CD8-positive, alpha-beta memory T cell (primary cell): Measurements from ENCODE around the gene ACOT2. TPM values are rescaled to one million over a fixed set of nuclear protein-coding genes. Genes with fewer than 3 reads are reported as not detected.
"Not testable (repeated sequence)": the region's sequence is repeated elsewhere in the genome, so short reads cannot be mapped to it uniquely, and the experiment has no call there.

ENCODE experiments used
- CTCF ChIA-PET: fragments of 350-600 bp; sonication (Branson Sonifier 250); formaldehyde crosslinking; loops from one replicate; lab custom pipeline; 2021; ENCODE audit warnings: antibody characterized with exemption; lab: Charles Lee
- POLR2A ChIA-PET: fragments of 350-600 bp; sonication (Branson Sonifier 250); formaldehyde crosslinking; loops from one replicate; lab custom pipeline; 2021; ENCODE audit warnings: antibody characterized with exemption; lab: Charles Lee
- DNase-seq, 5 donors: peaks; one replicate each; pipeline versions ENCODE4 v3.0.0 to v3.0.0-alpha.2; 2020 to 2022; ENCODE audit warnings: mixed read lengths in 1 of 5
- H3K27ac ChIP-seq: one replicate; pipeline ENCODE4 v1.7.0; 2013; ENCODE audit warnings: low read depth, mild to moderate bottlenecking, low read length, moderate library complexity
- H3K27me3 ChIP-seq: 2 replicates; pipeline ENCODE4 v1.7.0; 2013; ENCODE audit warnings: low read length, mild to moderate bottlenecking; ENCODE audit not compliant: insufficient read depth, poor library complexity, severe bottlenecking
- H3K36me3 ChIP-seq: 2 replicates; pipeline ENCODE4 v1.7.0; 2013; ENCODE audit warnings: mild to moderate bottlenecking, low read length, moderate library complexity; ENCODE audit not compliant: insufficient read depth
- H3K4me1 ChIP-seq: 2 replicates; pipeline ENCODE4 v1.7.0; 2013; ENCODE audit warnings: mild to moderate bottlenecking, low read length, moderate library complexity; ENCODE audit not compliant: insufficient read depth
- H3K4me3 ChIP-seq: 2 replicates; pipeline ENCODE4 v1.7.0; 2013; ENCODE audit warnings: mild to moderate bottlenecking, low read length
- H3K9me3 ChIP-seq: 2 replicates; pipeline ENCODE4 v1.7.0; 2013; ENCODE audit warnings: mild to moderate bottlenecking, low read length
- H3K27ac Mint-ChIP-seq, 8 donors: one replicate each; pipeline ENCODE4 v1.8.0; 2020 to 2021; ENCODE audit warnings: mixed read lengths in 8 of 8, mild to moderate bottlenecking in 6 of 8, inconsistent platforms in 3 of 8, moderate library complexity in 3 of 8
- H3K27me3 Mint-ChIP-seq, 2 donors: one replicate each; pipeline ENCODE4 v1.8.0; 2020 to 2021; ENCODE audit warnings: mixed read lengths in 2 of 2, mild to moderate bottlenecking in 1 of 2, moderate library complexity in 1 of 2
- H3K36me3 Mint-ChIP-seq, 3 donors: one replicate each; pipeline ENCODE4 v1.8.0; 2020 to 2021; ENCODE audit warnings: mixed read lengths in 3 of 3, inconsistent platforms in 1 of 3, mild to moderate bottlenecking in 1 of 3
- H3K4me1 Mint-ChIP-seq, 3 donors: one replicate each; pipeline ENCODE4 v1.8.0; 2020 to 2021; ENCODE audit warnings: mixed read lengths in 3 of 3, inconsistent platforms in 1 of 3, mild to moderate bottlenecking in 1 of 3
- H3K4me3 Mint-ChIP-seq, 7 donors: one replicate each; pipeline ENCODE4 v1.8.0; 2020 to 2021; ENCODE audit warnings: mixed read lengths in 7 of 7, mild to moderate bottlenecking in 6 of 7, moderate library complexity in 4 of 7, inconsistent platforms in 2 of 7
- H3K9me3 Mint-ChIP-seq, 5 donors: one replicate each; pipeline ENCODE4 v1.8.0; 2020 to 2022; ENCODE audit warnings: mixed read lengths in 5 of 5, mild to moderate bottlenecking in 3 of 5, moderate library complexity in 2 of 5, inconsistent platforms in 1 of 5
- polyA plus RNA-seq: library from polyadenylated mRNA; unstranded; fragments of 300-500 nt; fragmentation: Illumina TruSeq; gene quantifications from one replicate; pipeline ENCODE4 v1.2.3, GENCODE V29; 2021
- total RNA-seq, 2 experiments: library from RNA; stranded (reverse); gene quantifications; one replicate each; pipeline ENCODE4 v1.2.3, GENCODE V29; 2021

Gene ACOT2
- total and polyA plus RNA-seq, 3 experiments from 2014 or later = 16.2 to 22.4 (median 16.4) TPM

DNA sequence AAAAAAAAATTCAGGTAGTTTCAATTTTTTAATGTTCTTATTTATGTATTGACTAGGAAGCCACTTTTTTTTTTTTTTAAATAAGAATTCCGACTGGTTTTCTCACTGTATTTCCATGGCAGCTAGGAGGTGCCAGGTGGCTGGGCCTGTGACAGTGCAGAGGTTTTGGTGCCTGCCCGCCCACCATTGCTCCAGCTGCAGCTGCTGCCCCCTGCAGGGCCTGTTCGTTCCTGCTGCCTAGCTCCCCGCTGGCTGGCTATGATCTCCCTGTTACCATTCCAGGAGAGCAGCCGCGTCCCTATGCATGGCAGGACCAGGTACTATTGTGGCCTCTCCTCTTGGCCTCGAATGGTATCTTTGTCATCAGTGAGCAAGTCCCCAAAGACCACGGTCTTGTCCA lies 1.9 kb downstream of the ACOT2 start:
- Mint-ChIP-seq H3K4me1 (peaks cover 34 to 43% (median 37%) of the 10 kb centered on the region in 3 donors), H3K36me3 (peaks cover 4 to 31% (median 6%) of the 10 kb centered on the region in 3 donors), H3K4me3 (peak overlapping the region; percentile 17 to 99 (median 90)), H3K27ac (peak overlapping the region in 7 of 8 donors; percentile 8 to 99 (median 32))
- ChIA-PET CTCF (interaction anchor here (0.7 to 5.4 kb wide), 13 partner anchors 9 to 276 kb away, joined by 3 to 44 read pairs (median 8); partner anchors contain the start of genes ACOT4, ACOT6, NUMB and RIOX1), POLR2A (interaction anchor here (0.6 to 2.8 kb wide), 8 partner anchors 25 to 513 kb away, joined by 3 to 46 read pairs (median 8); partner anchors contain the start of genes ACOT6 and RBM25)
- not testable (repeated sequence) for H3K9me3 ChIP-seq, H3K27ac ChIP-seq, H3K27me3 ChIP-seq, H3K4me3 ChIP-seq, H3K9me3 Mint-ChIP-seq, H3K27me3 Mint-ChIP-seq, H3K36me3 ChIP-seq
- peak; percentile 33 to 75 (median 60) for DNase-seq
- H3K4me1 ChIP-seq = peaks cover 23% of the 10 kb centered on the region

DNA sequence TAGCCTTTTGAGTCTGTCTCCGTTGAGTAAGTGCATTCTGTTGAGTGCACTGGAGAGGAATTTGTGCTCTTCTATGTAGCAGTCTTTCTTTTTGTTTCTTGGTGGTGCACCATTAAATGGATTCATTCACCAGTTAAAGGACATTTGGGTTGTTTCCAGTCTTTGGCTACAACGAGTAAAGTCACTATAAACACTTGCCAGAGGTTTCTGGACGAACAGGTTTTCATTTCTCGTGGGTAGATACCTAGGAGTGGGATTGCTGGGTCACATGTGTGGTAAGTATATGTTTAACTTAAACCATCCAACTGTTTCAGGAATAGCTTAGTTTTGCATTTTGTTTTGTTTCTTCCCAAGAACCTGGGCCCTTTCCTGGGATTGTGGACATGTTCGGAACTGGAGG lies 4.0 kb downstream of the ACOT2 start:
- H3K4me3 Mint-ChIP-seq, H3K4me3 ChIP-seq, H3K27ac ChIP-seq, POLR2A ChIA-PET, H3K4me1 ChIP-seq, H3K9me3 ChIP-seq, DNase-seq, H3K27ac Mint-ChIP-seq, H3K9me3 Mint-ChIP-seq, H3K36me3 ChIP-seq, H3K27me3 Mint-ChIP-seq, H3K27me3 ChIP-seq: not testable (repeated sequence)
- peaks cover 4 to 36% (median 4%) of the 10 kb centered on the region in 3 donors for H3K36me3 Mint-ChIP-seq
- H3K4me1 Mint-ChIP-seq = peaks cover 21 to 26% (median 22%) of the 10 kb centered on the region in 3 donors
- CTCF ChIA-PET = interaction anchor here (0.7 kb wide), 1 partner anchor 34 kb away, joined by 3 read pairs; no protein-coding TSS in a partner anchor

DNA sequence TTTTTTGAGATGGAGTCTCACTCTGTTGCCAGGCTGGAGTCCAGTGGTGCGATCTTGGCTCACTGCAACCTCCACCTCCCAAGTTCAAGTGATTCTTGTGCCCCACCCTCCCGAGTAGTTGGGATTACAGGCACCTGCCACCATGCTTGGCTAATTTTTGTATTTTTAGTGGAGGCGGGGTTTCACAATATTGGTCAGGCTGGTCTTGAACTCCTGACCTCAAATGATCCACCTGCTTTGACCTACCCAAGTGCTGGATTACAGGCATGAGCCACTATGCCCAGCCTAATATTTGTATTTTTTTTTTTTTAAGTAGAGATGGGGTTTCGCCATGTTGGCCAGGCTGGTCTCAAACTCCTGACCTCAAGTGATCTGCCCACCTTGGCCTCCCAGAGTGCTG lies 4.7 kb downstream of the ACOT2 start:
- H3K9me3 ChIP-seq, H3K4me1 ChIP-seq, H3K4me3 Mint-ChIP-seq, H3K4me3 ChIP-seq, DNase-seq, H3K36me3 ChIP-seq, POLR2A ChIA-PET, H3K27ac ChIP-seq, H3K27ac Mint-ChIP-seq, H3K27me3 ChIP-seq, H3K9me3 Mint-ChIP-seq, H3K27me3 Mint-ChIP-seq: not testable (repeated sequence)
- Mint-ChIP-seq H3K4me1 (peaks cover 14 to 19% (median 15%) of the 10 kb centered on the region in 3 donors), H3K36me3 (peaks cover 4 to 41% (median 4%) of the 10 kb centered on the region in 3 donors)
- CTCF ChIA-PET = interaction anchor here (0.7 kb wide), 1 partner anchor 35 kb away, joined by 3 read pairs; no protein-coding TSS in a partner anchor

DNA sequence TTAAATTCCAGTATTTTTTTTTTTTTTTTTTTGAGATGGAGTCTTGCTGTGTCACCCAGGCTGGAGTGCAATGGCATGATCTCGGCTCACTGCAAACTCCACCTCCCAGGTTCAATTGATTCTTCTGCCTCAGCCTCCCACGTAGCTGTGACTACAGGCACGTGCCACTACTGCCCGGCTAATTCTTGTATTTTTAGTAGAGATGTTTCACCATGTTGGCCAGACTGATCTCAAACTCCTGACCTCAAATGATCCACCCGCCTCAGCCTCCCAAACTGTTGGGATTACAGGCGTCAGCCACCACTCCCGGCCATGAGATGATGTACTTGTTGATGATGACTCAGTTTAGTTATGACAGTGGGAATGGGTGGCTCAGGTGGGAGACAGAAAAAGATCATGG lies 5.2 kb downstream of the ACOT2 start:
- H3K27ac ChIP-seq, H3K27ac Mint-ChIP-seq, H3K27me3 ChIP-seq, H3K4me3 ChIP-seq, H3K4me1 ChIP-seq, CTCF ChIA-PET, H3K36me3 ChIP-seq, POLR2A ChIA-PET, H3K9me3 Mint-ChIP-seq, H3K4me3 Mint-ChIP-seq, DNase-seq, H3K9me3 ChIP-seq, H3K27me3 Mint-ChIP-seq: not testable (repeated sequence)
- Mint-ChIP-seq H3K36me3 (peaks cover 4 to 39% (median 4%) of the 10 kb centered on the region in 3 donors), H3K4me1 (peaks cover 9 to 14% (median 10%) of the 10 kb centered on the region in 3 donors)

DNA sequence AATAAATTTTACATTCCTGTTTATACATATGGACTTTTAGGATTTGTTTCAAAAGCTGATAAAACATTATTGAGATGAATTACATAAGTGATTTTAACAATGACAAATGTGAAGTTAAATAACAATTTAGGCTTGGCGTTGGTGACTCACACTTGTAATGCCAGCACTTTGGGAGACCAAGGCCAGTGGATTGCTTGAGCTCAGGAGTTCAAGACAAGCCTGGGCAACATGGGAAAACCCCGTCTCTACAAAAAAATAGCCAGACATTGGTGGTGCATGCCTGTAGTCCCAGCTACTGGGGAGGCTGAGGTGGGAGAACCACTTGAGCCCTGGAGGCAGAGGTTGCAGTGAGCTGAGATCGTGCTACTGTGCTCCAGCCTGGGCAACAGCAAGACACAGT lies 7.4 kb downstream of the ACOT2 start:
- no peaks in the 10 kb centered on the region for H3K4me1 Mint-ChIP-seq
- CTCF ChIA-PET = interaction anchor here (0.7 kb wide), 1 partner anchor 50 kb away, joined by 3 read pairs; no protein-coding TSS in a partner anchor

DNA sequence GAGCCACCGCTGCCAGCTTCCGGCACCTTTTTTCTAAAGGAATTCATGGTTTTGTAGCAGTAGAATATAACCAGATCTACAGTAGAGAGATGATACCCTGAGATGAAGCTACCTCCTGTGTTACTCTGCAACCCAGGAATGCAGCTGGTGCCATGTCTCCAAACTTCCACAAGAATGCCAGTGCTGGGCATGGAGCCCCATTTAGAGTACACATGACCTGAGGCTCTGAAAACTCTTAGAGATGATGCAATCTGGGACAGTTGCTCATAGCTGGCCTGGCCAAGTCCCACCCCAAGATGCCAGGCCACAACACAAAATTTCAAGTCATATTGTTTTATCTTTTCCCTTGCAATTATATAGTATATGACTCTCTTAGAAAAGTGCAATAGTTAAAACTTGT lies 8.2 kb downstream of the ACOT2 start:
- H3K27me3 ChIP-seq, CTCF ChIA-PET, H3K27ac ChIP-seq, H3K4me1 ChIP-seq, H3K27ac Mint-ChIP-seq, POLR2A ChIA-PET, H3K4me1 Mint-ChIP-seq, H3K4me3 ChIP-seq, H3K36me3 ChIP-seq, H3K4me3 Mint-ChIP-seq, H3K9me3 ChIP-seq, H3K27me3 Mint-ChIP-seq, DNase-seq, H3K9me3 Mint-ChIP-seq: not testable (repeated sequence)
- peaks cover 4 to 48% (median 7%) of the 10 kb centered on the region in 3 donors for H3K36me3 Mint-ChIP-seq

More for the DNA sequence above, 7.4 kb downstream of the ACOT2 start:
- no peaks in the 10 kb centered on the region for H3K9me3 Mint-ChIP-seq
- POLR2A ChIA-PET = no interaction called here
- Histone ChIP-seq H3K4me3 (no peak overlapping the region), H3K27me3 (no peaks in the 10 kb centered on the region), H3K4me1 (no peaks in the 10 kb centered on the region), H3K36me3 (no peaks in the 10 kb centered on the region), H3K9me3 (no peaks in the 10 kb centered on the region), H3K27ac (no peak overlapping the region)
- H3K27ac Mint-ChIP-seq = no peak overlapping the region
- no peak overlapping the region for H3K4me3 Mint-ChIP-seq
- H3K36me3 Mint-ChIP-seq = peaks cover 4 to 47% (median 7%) of the 10 kb centered on the region in 3 donors
- DNase-seq = no peak
- no peaks in the 10 kb centered on the region for H3K27me3 Mint-ChIP-seq

DNA sequence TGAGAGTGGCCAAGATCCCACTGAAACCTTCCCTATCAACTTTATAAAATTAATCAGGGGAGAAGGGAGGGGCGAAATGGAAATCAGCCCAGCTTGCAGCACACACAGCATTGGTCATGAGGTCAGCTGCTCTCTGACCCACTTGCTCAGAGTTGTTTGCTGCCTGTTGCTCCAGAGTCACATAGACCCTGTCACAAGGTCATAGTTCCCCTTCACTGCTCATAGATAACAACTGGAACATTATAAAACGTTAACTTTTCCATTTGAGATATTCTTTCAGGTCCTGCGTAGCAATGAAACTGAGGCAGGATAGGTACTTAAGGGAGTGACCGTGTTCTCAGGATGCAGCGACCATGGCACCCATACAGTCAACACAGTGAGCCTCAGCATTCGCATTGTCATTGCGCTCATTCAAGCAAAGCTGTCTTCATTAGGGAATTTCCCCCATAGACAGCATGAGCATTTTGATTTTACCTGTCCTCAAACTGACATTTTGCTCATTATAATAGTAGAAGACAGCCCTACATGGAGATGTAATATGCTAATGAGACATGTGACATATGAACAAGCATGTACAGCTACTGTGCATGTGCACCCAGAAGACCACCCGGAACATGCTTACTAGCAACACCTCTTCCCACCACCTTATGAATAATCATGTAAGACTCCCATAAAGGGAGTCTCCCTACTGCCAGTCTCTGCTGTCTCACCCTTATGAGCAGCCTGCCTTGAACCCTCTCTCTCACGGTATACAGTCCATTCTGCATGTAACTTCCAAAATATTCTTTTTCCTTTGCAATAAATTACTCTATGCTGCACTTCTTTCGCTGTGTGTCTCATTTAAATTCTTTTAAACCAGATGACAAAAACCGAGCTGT lies 13.3 kb downstream of the ACOT2 start:
- CTCF ChIA-PET, H3K9me3 Mint-ChIP-seq, H3K9me3 ChIP-seq, POLR2A ChIA-PET, H3K27me3 Mint-ChIP-seq, H3K4me1 ChIP-seq, H3K4me3 ChIP-seq, H3K27me3 ChIP-seq, H3K4me3 Mint-ChIP-seq, H3K36me3 ChIP-seq, H3K27ac Mint-ChIP-seq, H3K27ac ChIP-seq, H3K4me1 Mint-ChIP-seq, DNase-seq: not testable (repeated sequence)
- H3K36me3 Mint-ChIP-seq = peaks cover 0 to 30% (median 5%) of the 10 kb centered on the region in 3 donors

DNA sequence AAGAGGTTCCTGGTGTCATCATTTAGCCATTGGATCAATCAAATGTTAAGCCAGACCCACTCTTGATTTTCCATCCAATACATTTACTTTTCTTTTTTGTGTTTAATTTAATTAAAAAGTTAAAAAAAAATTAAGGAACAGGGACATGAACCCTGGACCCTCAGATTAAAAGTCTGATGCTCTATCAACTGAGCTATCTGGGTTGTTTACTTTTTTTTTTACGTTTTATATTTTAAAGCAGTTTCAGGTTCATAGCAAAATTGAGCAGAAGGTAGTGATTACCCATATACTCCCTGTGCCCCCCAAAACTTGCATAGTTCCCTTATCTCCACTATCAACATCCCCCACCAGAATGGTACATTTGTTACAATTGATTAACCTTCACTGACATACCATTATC lies 19.7 kb downstream of the ACOT2 start:
- no peaks in the 10 kb centered on the region for H3K36me3 ChIP-seq
- peaks cover 4% of the 10 kb centered on the region for H3K4me1 ChIP-seq
- no peaks in the 10 kb centered on the region for H3K9me3 ChIP-seq
- no peak overlapping the region for H3K27ac ChIP-seq
- DNase-seq = no peak
- CTCF ChIA-PET = interaction anchor here (1.0 kb wide), 1 partner anchor 18 kb away, joined by 3 read pairs; no protein-coding TSS in a partner anchor
- H3K27me3 ChIP-seq = no peaks in the 10 kb centered on the region
- peak overlapping the region in 1 of 7 donors; percentile 31 for H3K4me3 Mint-ChIP-seq
- H3K4me3 ChIP-seq = no peak overlapping the region
- peaks cover 0 to 1% of the 10 kb centered on the region in 2 donors for H3K27me3 Mint-ChIP-seq
- H3K36me3 Mint-ChIP-seq = no peaks in the 10 kb centered on the region
- peaks cover 8 to 16% (median 14%) of the 10 kb centered on the region in 3 donors for H3K4me1 Mint-ChIP-seq
- POLR2A ChIA-PET = interaction anchor here (2.5 kb wide), 1 partner anchor 24 kb away, joined by 9 read pairs; the partner anchor contains the start of gene ACOT6
- H3K9me3 Mint-ChIP-seq = no peaks in the 10 kb centered on the region
- peak overlapping the region in 1 of 8 donors; percentile 10 for H3K27ac Mint-ChIP-seq
